Astrocyte of the spinal cord (primary cell): ENCODE measurements around the gene PWWP2B.

Experiments used
- DNase-seq: peaks from one replicate; pipeline ENCODE4 v3.0.0; 2011; ENCODE audit warnings: low read depth, low spot score
- H3K4me3 ChIP-seq: 2 replicates; pipeline ENCODE4 v1.5.1; 2011; ENCODE audit warnings: low read depth, mild to moderate bottlenecking, low read length, moderate library complexity
- CTCF ChIP-seq: IDR thresholded peaks from 2 replicates; pipeline ENCODE4 v1.5.1; 2012; ENCODE audit warnings: low read depth, mild to moderate bottlenecking, low read length, inconsistent platforms
- in situ Hi-C: cut with HindIII; loops from 2 replicates; pipeline ENCODE4 v1.10.0; 2017; ENCODE audit warnings: low sequenced_read_pairs

The PWWP2B gene

GRCh38 chr10:132437541-132437950 lies 40.5 kb downstream of the PWWP2B start:
- in situ Hi-C loops: no loop called here
- TF ChIP-seq CTCF: no peak
- no peak for DNase-seq
- H3K4me3 ChIP-seq: no peak overlapping the region

- no peak overlapping the region for H3K4me3 ChIP-seq
- no peak for TF ChIP-seq CTCF
Observed at GRCh38 chr10:132438091-132439024, 41.4 kb downstream of the PWWP2B start.

GRCh38 chr10:132439025-132439388 lies 42.0 kb downstream of the PWWP2B start:
- H3K4me3 ChIP-seq: no peak overlapping the region
- no peak for DNase-seq
- in situ Hi-C loops: no loop called here
- no peak for TF ChIP-seq CTCF

More at GRCh38 chr10:132438091-132439024, 41.4 kb downstream of the PWWP2B start:
- in situ Hi-C loops: no loop called here
- no peak for DNase-seq

GRCh38 chr10:132439424-132440163 lies 42.6 kb downstream of the PWWP2B start:
- no peak for DNase-seq
- no peak overlapping the region for H3K4me3 ChIP-seq
- in situ Hi-C loops: no loop called here
- no peak for TF ChIP-seq CTCF

GRCh38 chr10:132440791-132441565 lies 44.0 kb downstream of the PWWP2B start:
- in situ Hi-C loops: no loop called here
- DNase-seq: no peak
- H3K4me3 ChIP-seq: no peak overlapping the region
- no peak for TF ChIP-seq CTCF

- in situ Hi-C loops: no loop called here
Observed at GRCh38 chr10:132441818-132442524, 45.0 kb downstream of the PWWP2B start.

More at GRCh38 chr10:132441818-132442524, 45.0 kb downstream of the PWWP2B start:
- DNase-seq: no peak
- no peak for TF ChIP-seq CTCF
- H3K4me3 ChIP-seq: no peak overlapping the region
